OCI-LY3 (cell line): Measurements from ENCODE around the gene FBXO33.

Experiments
- H2AFZ ChIP-seq: fragments of 200-600, 300-600 bp; shearing (Covaris generic); 2 replicates; pipeline ENCODE4 v1.6.0; 2014; ENCODE audit warnings: antibody characterized with exemption, low read depth, low read length
- H3K27ac ChIP-seq: fragments of 200-600, 300-600 bp; sonication (generic); 2 replicates; pipeline ENCODE4 v1.5.1; 2014; ENCODE audit warnings: mild to moderate bottlenecking, low read length, moderate library complexity, mixed read lengths
- H3K27me3 ChIP-seq: fragments of 200-600, 300-600 bp; sonication (generic); 2 replicates; pipeline ENCODE4 v1.6.1; 2014; ENCODE audit warnings: low read depth, low read length, mixed read lengths
- H3K36me3 ChIP-seq: fragments of 200-600, 300-600 bp; sonication (generic); replicated peaks from 2 replicates; pipeline ENCODE3; 2014; ENCODE audit warnings: low read depth, low read length, mixed read lengths
- H3K4me1 ChIP-seq: fragments of 300-600, 200-600 bp; sonication (generic); 2 replicates; pipeline ENCODE4 v1.6.1; 2014; ENCODE audit warnings: low read length, mixed read lengths
- H3K4me2 ChIP-seq: fragments of 200-600, 300-600 bp; sonication (generic); 2 replicates; pipeline ENCODE4 v1.6.1; 2014; ENCODE audit warnings: low read length, mixed read lengths
- H3K4me3 ChIP-seq: fragments of 300-600, 200-600 bp; sonication (generic); 2 replicates; pipeline ENCODE4 v1.5.1; 2014; ENCODE audit warnings: antibody characterized with exemption, mild to moderate bottlenecking, low read length, moderate library complexity
- H3K79me2 ChIP-seq: fragments of 300-600, 200-600 bp; shearing (Covaris generic); 2 replicates; pipeline ENCODE4 v1.6.1; 2014; ENCODE audit warnings: mild to moderate bottlenecking, low read length, mixed read lengths
- H3K9ac ChIP-seq: fragments of 300-600, 200-600 bp; shearing (Covaris generic); 2 replicates; pipeline ENCODE4 v1.6.0; 2014; ENCODE audit warnings: mild to moderate bottlenecking, low read length, moderate library complexity
- H3K9me3 ChIP-seq: fragments of 200-600, 300-600 bp; shearing (Covaris generic); 2 replicates; pipeline ENCODE4 v1.6.1; 2014; ENCODE audit warnings: low read length, mixed read lengths; ENCODE audit not compliant: insufficient read depth
- H4K20me1 ChIP-seq: fragments of 200-600, 300-600 bp; sonication (generic); 2 replicates; pipeline ENCODE4 v1.6.1; 2016; ENCODE audit warnings: low read length, mixed read lengths; ENCODE audit not compliant: insufficient read depth
- EZH2phosphoT487 ChIP-seq: fragments of 200-600 bp; shearing (Covaris generic); IDR thresholded peaks from 2 replicates; pipeline ENCODE4 v1.6.1; 2018; ENCODE audit warnings: antibody characterized with exemption, mixed run types, low read depth
- TF ChIP-seq, protein P1 (sequence below): fragments of 200-600, 300-600 bp; sonication (generic); IDR thresholded peaks from 2 replicates; pipeline ENCODE4 v1.5.1; 2014; ENCODE audit warnings: antibody characterized with exemption, low read length, low read depth

The FBXO33 gene

GRCh38 chr14:39442293-39442692, 10.1 kb upstream of the FBXO33 start:
- Histone ChIP-seq H3K4me2 (no peak overlapping the region), H3K4me3 (no peak overlapping the region), H3K27ac (no peak overlapping the region), H3K36me3 (no peaks in the 10 kb centered on the region), H2AFZ (no peak overlapping the region), H3K79me2 (no peaks in the 10 kb centered on the region), H3K27me3 (no peaks in the 10 kb centered on the region), H3K9ac (no peak overlapping the region), H3K4me1 (peaks cover 15% of the 10 kb centered on the region), H3K9me3 (no peaks in the 10 kb centered on the region), H4K20me1 (no peaks in the 10 kb centered on the region)
- no peak for TF ChIP-seq EZH2phosphoT487
- TF ChIP-seq, protein P1, sequence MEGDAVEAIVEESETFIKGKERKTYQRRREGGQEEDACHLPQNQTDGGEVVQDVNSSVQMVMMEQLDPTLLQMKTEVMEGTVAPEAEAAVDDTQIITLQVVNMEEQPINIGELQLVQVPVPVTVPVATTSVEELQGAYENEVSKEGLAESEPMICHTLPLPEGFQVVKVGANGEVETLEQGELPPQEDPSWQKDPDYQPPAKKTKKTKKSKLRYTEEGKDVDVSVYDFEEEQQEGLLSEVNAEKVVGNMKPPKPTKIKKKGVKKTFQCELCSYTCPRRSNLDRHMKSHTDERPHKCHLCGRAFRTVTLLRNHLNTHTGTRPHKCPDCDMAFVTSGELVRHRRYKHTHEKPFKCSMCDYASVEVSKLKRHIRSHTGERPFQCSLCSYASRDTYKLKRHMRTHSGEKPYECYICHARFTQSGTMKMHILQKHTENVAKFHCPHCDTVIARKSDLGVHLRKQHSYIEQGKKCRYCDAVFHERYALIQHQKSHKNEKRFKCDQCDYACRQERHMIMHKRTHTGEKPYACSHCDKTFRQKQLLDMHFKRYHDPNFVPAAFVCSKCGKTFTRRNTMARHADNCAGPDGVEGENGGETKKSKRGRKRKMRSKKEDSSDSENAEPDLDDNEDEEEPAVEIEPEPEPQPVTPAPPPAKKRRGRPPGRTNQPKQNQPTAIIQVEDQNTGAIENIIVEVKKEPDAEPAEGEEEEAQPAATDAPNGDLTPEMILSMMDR = no peak

- Histone ChIP-seq H3K4me2 (no peak overlapping the region), H3K4me3 (no peak overlapping the region), H3K27me3 (no peaks in the 10 kb centered on the region), H3K9ac (no peak overlapping the region), H4K20me1 (no peaks in the 10 kb centered on the region), H3K4me1 (peaks cover 14% of the 10 kb centered on the region), H3K79me2 (no peaks in the 10 kb centered on the region), H3K36me3 (no peaks in the 10 kb centered on the region), H2AFZ (no peak overlapping the region), H3K27ac (no peak overlapping the region), H3K9me3 (no peaks in the 10 kb centered on the region)
- TF ChIP-seq EZH2phosphoT487 = no peak
- TF ChIP-seq, protein P1 = no peak
Observed at GRCh38 chr14:39441805-39442204, 9.6 kb upstream of the FBXO33 start.

DNA sequence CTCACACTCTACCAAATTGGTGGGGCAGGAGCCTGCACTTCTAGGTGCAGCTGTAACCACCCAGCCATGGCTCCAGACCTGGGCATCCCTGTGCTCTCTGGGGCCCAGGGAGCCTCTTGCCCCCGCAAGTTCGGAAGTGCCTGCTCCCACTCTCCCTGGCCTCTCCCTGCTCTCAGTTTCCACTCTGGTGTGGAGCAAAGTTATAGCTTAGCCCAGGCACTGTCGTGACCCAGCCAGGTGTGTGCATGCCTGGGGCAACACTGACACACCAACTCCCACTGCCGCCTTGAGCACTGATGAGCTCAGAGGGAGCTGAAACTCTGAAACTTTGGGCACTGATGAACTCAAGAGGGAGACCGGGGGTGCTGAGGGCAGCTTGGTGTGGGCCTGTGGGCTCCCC, 8.7 kb upstream of the FBXO33 start:
- Histone ChIP-seq H3K79me2 (no peaks in the 10 kb centered on the region), H3K9ac (no peak overlapping the region), H4K20me1 (no peaks in the 10 kb centered on the region), H3K36me3 (no peaks in the 10 kb centered on the region), H2AFZ (no peak overlapping the region), H3K4me2 (no peak overlapping the region), H3K4me1 (peaks cover 5% of the 10 kb centered on the region), H3K27ac (no peak overlapping the region), H3K4me3 (no peak overlapping the region), H3K27me3 (no peaks in the 10 kb centered on the region), H3K9me3 (no peaks in the 10 kb centered on the region)
- TF ChIP-seq EZH2phosphoT487 = no peak
- TF ChIP-seq, protein P1 = no peak

GRCh38 chr14:39435241-39435640, 3.0 kb upstream of the FBXO33 start:
- Histone ChIP-seq H3K4me1 (peaks cover 8% of the 10 kb centered on the region), H3K36me3 (no peaks in the 10 kb centered on the region), H3K9ac (no peak overlapping the region), H4K20me1 (peaks cover 10% of the 10 kb centered on the region; the same call in 1 of the 2 replicates), H3K79me2 (peaks cover 16% of the 10 kb centered on the region), H2AFZ (no peak overlapping the region), H3K4me3 (no peak overlapping the region), H3K27ac (no peak overlapping the region), H3K27me3 (no peaks in the 10 kb centered on the region), H3K4me2 (no peak overlapping the region), H3K9me3 (no peaks in the 10 kb centered on the region)
- TF ChIP-seq EZH2phosphoT487 = no peak
- TF ChIP-seq, protein P1 = no peak
